Natural killer cell (primary cell): Measurements from ENCODE around the gene MED13L. TPM values are rescaled to one million over a fixed set of nuclear protein-coding genes. Genes with fewer than 3 reads are reported as not detected.

Source experiments
- ATAC-seq, 3 donors: fragments of 150-1000 bp in 2 of 3; fragments of 200-7000 bp in 1 of 3; cut with Tn5 transposase; 1 replicate in 1 of 3; 2 replicates in 2 of 3; pipeline ENCODE4 v1.10.0; 2021; ENCODE audit warnings: mild to moderate bottlenecking in 2 of 3, moderate library complexity in 2 of 3
- DNase-seq, 2 donors: peaks; one replicate each; pipeline versions ENCODE4 v3.0.0 to v3.0.0-alpha.2; 2013 to 2021; ENCODE audit warnings: mixed read lengths in 1 of 2
- H3K27ac ChIP-seq: one replicate; pipeline ENCODE4 v1.5.1; 2013; ENCODE audit warnings: mild to moderate bottlenecking, low read length
- H3K27me3 ChIP-seq: one replicate; pipeline ENCODE4 v1.6.1; 2013; ENCODE audit warnings: low read length; ENCODE audit not compliant: control insufficient read depth, insufficient read depth
- H3K36me3 ChIP-seq: one replicate; pipeline ENCODE4 v1.6.1; 2013; ENCODE audit warnings: low read length; ENCODE audit not compliant: control insufficient read depth, insufficient read depth
- H3K4me1 ChIP-seq: one replicate; pipeline ENCODE4 v1.6.1; 2013; ENCODE audit warnings: low read length; ENCODE audit not compliant: control insufficient read depth, insufficient read depth
- H3K4me3 ChIP-seq: one replicate; pipeline ENCODE4 v1.5.1; 2013; ENCODE audit warnings: low read length
- H3K9me3 ChIP-seq: one replicate; pipeline ENCODE4 v1.6.1; 2013; ENCODE audit warnings: low read length; ENCODE audit not compliant: control insufficient read depth, insufficient read depth
- H3K27ac Mint-ChIP-seq, 2 donors: one replicate each; pipeline ENCODE4 v1.8.0; 2022; ENCODE audit warnings: mild to moderate bottlenecking in 2 of 2, mixed read lengths in 2 of 2, moderate library complexity in 1 of 2
- H3K27me3 Mint-ChIP-seq, 2 donors: one replicate each; pipeline ENCODE4 v1.8.0; 2022; ENCODE audit warnings: low read depth in 2 of 2, mixed read lengths in 2 of 2
- H3K36me3 Mint-ChIP-seq: one replicate; pipeline ENCODE4 v1.8.0; 2022; ENCODE audit warnings: mixed read lengths
- H3K4me1 Mint-ChIP-seq, 2 donors: one replicate each; pipeline ENCODE4 v1.8.0; 2022; ENCODE audit warnings: mixed read lengths in 2 of 2
- H3K4me3 Mint-ChIP-seq: one replicate; pipeline ENCODE4 v1.8.0; 2022; ENCODE audit warnings: mild to moderate bottlenecking, moderate library complexity, mixed read lengths
- H3K9me3 Mint-ChIP-seq, 2 donors: one replicate each; pipeline ENCODE4 v1.8.0; 2022; ENCODE audit warnings: mixed read lengths in 2 of 2
- CTCF ChIP-seq: fragments of 200-600 bp; IDR thresholded peaks from one replicate; pipeline ENCODE4 v1.8.0; 2022; ENCODE audit warnings: antibody characterized with exemption
- WGBS: methylation state at CpG from one replicate; pipeline ENCODE4 v1.1.7; 2013; ENCODE audit warnings: missing lambda C conversion rate; ENCODE audit not compliant: insufficient coverage; 5-methylcytosine and 5-hydroxymethylcytosine counted together
- intact Hi-C: fragments of 100-400 bp; cut with micrococcal nuclease; formaldehyde crosslinking; loops from one replicate; pipeline ENCODE4 v1.14.2; 2022
- total RNA-seq, 4 donors: library from RNA; stranded (reverse); fragments of 120-200 nt in 1 of 4; gene quantifications; one replicate each; pipeline versions ENCODE4 v1.2.3 to v1.2.4, GENCODE V29; 2013 to 2022

MED13L gene
- total RNA-seq, 3 donors from 2014 or later (not counting 1 experiment from before 2014, with no cell fraction given): 237 to 316 (median 240) TPM

- Mint-ChIP-seq H3K9me3 (no peaks in the 10 kb centered on the region), H3K27ac (no peak overlapping the region), H3K4me1 (peaks cover 20 to 24% of the 10 kb centered on the region in 2 donors), H3K36me3 (no peaks in the 10 kb centered on the region), H3K4me3 (no peak overlapping the region), H3K27me3 (no peaks in the 10 kb centered on the region)
- Histone ChIP-seq H3K4me3 (no peak overlapping the region), H3K27ac (no peak overlapping the region), H3K27me3 (no peaks in the 10 kb centered on the region), H3K36me3 (peaks cover 2% of the 10 kb centered on the region), H3K4me1 (no peaks in the 10 kb centered on the region), H3K9me3 (no peaks in the 10 kb centered on the region)
- TF ChIP-seq CTCF: no peak
- ATAC-seq (no peak), DNase-seq (no peak)
- intact Hi-C loops: no loop called here
- no CpG with 5 or more reads among the region's 1 CpG for WGBS
These were observed 183.6 kb downstream of the MED13L start for GRCh38 chr12:116093915-116094314.

GRCh38 chr12:116092776-116093175 lies 184.7 kb downstream of the MED13L start:
- Mint-ChIP-seq H3K27ac (no peak overlapping the region), H3K4me1 (peaks cover 31 to 32% of the 10 kb centered on the region in 2 donors), H3K27me3 (no peaks in the 10 kb centered on the region), H3K9me3 (no peaks in the 10 kb centered on the region), H3K4me3 (no peak overlapping the region), H3K36me3 (no peaks in the 10 kb centered on the region)
- TF ChIP-seq CTCF: no peak
- Histone ChIP-seq H3K4me1 (peaks cover 7% of the 10 kb centered on the region), H3K36me3 (peaks cover 2% of the 10 kb centered on the region), H3K27ac (no peak overlapping the region), H3K27me3 (no peaks in the 10 kb centered on the region), H3K4me3 (no peak overlapping the region), H3K9me3 (no peaks in the 10 kb centered on the region)
- intact Hi-C loops: no loop called here
- no peak for ATAC-seq
- no peak for DNase-seq
- WGBS: no CpG with 5 or more reads among the region's 1 CpG

GRCh38 chr12:116092162-116092561 lies 185.3 kb downstream of the MED13L start:
- H3K36me3 Mint-ChIP-seq: no peaks in the 10 kb centered on the region
- H3K27ac Mint-ChIP-seq: no peak overlapping the region
- WGBS: 94% methylated on average over 3 of the region's 3 CpGs

More at GRCh38 chr12:116092162-116092561, 185.3 kb downstream of the MED13L start:
- DNase-seq: no peak
- intact Hi-C loops: no loop called here
- H3K4me3 Mint-ChIP-seq: no peak overlapping the region
- H3K9me3 Mint-ChIP-seq: no peaks in the 10 kb centered on the region
- no peak for TF ChIP-seq CTCF
- no peaks in the 10 kb centered on the region for H3K27me3 ChIP-seq
- no peaks in the 10 kb centered on the region for H3K27me3 Mint-ChIP-seq
- no peak overlapping the region for H3K27ac ChIP-seq
- ATAC-seq: no peak
- peaks cover 2% of the 10 kb centered on the region for H3K36me3 ChIP-seq
- H3K9me3 ChIP-seq: no peaks in the 10 kb centered on the region
- peaks cover 37 to 38% of the 10 kb centered on the region in 2 donors for H3K4me1 Mint-ChIP-seq
- no peak overlapping the region for H3K4me3 ChIP-seq
- H3K4me1 ChIP-seq: peaks cover 11% of the 10 kb centered on the region
